ENCODE measurements around the gene SYNE1. TPM values are rescaled to one million over a fixed set of nuclear protein-coding genes. Genes with fewer than 3 reads are reported as not detected.

Gene SYNE1
- total and polyA plus RNA-seq, 8 donors, result 79.1 to 201 (median 104) TPM

GRCh38 chr6:152398993-152399392 lies 238.2 kb downstream of the SYNE1 start:
- Histone ChIP-seq H3K27ac (peak overlapping the region; percentile 51 to 69), H3K27me3 (no peaks in the 10 kb centered on the region), H3K36me3 (peaks cover 0 to 86% of the 10 kb centered on the region in 2 donors), H3K9me3 (no peaks in the 10 kb centered on the region), H3K4me1 (peaks cover 0 to 7% of the 10 kb centered on the region in 2 donors), H3K4me3 (no peak overlapping the region)
- no peak for DNase-seq
- no peak for TF ChIP-seq CTCF (IDR thresholded peaks at IDR 0.05)
- intact Hi-C loops (cut with DNase I), result no loop called here
- ATAC-seq, result peak; percentile 36

GRCh38 chr6:152398316-152398715 lies 238.8 kb downstream of the SYNE1 start:
- Histone ChIP-seq H3K9me3 (no peaks in the 10 kb centered on the region), H3K36me3 (peaks cover 0 to 84% of the 10 kb centered on the region in 2 donors), H3K4me1 (peaks cover 0 to 7% of the 10 kb centered on the region in 2 donors), H3K27me3 (no peaks in the 10 kb centered on the region), H3K27ac (peak overlapping the region in 1 of 2 donors; percentile 69), H3K4me3 (no peak overlapping the region)
- no peak for TF ChIP-seq CTCF (IDR thresholded peaks at IDR 0.05)
- no peak for ATAC-seq
- intact Hi-C loops (cut with DNase I), result no loop called here
- DNase-seq, result no peak

- no peak for ATAC-seq
- no peak for DNase-seq
- H3K36me3 ChIP-seq, result peaks cover 0 to 77% of the 10 kb centered on the region in 2 donors
These were observed 242.9 kb downstream of the SYNE1 start for GRCh38 chr6:152394303-152394702.

GRCh38 chr6:152391179-152391880 lies 245.8 kb downstream of the SYNE1 start:
- Histone ChIP-seq H3K4me1 (no peaks in the 10 kb centered on the region), H3K36me3 (peaks cover 0 to 55% of the 10 kb centered on the region in 2 donors), H3K4me3 (no peak overlapping the region), H3K27me3 (no peaks in the 10 kb centered on the region), H3K9me3 (no peaks in the 10 kb centered on the region), H3K27ac (no peak overlapping the region)
- intact Hi-C loops (cut with DNase I), result no loop called here
- ATAC-seq (no peak), DNase-seq (no peak)
- no peak for TF ChIP-seq CTCF (IDR thresholded peaks at IDR 0.05)

More at GRCh38 chr6:152394303-152394702, 242.9 kb downstream of the SYNE1 start:
- Histone ChIP-seq H3K4me3 (no peak overlapping the region), H3K27ac (no peak overlapping the region), H3K27me3 (no peaks in the 10 kb centered on the region), H3K4me1 (peaks cover 0 to 7% of the 10 kb centered on the region in 2 donors), H3K9me3 (no peaks in the 10 kb centered on the region)
- TF ChIP-seq CTCF (IDR thresholded peaks at IDR 0.05), result no peak
- intact Hi-C loops (cut with DNase I), result no loop called here

- Histone ChIP-seq H3K9me3 (no peaks in the 10 kb centered on the region), H3K4me1 (no peaks in the 10 kb centered on the region), H3K36me3 (peaks cover 0 to 56% of the 10 kb centered on the region in 2 donors), H3K4me3 (no peak overlapping the region), H3K27ac (no peak overlapping the region), H3K27me3 (no peaks in the 10 kb centered on the region)
- intact Hi-C loops (cut with DNase I), result no loop called here
- no peak for DNase-seq
- ATAC-seq, result no peak
- no peak for TF ChIP-seq CTCF (IDR thresholded peaks at IDR 0.05)
These were observed 250.1 kb downstream of the SYNE1 start for GRCh38 chr6:152387091-152387490.

Data from left lung (tissue), 10 donors.